GM20000 (cell line): ENCODE measurements around the gene CREBBP.

Experiments used
- DNase-seq: peaks from one replicate; pipeline ENCODE4 v3.0.0; 2012; ENCODE audit warnings: low spot score
- CTCF ChIP-seq: IDR thresholded peaks from 2 replicates; pipeline ENCODE4 v1.5.1; 2012; ENCODE audit warnings: mild to moderate bottlenecking, control low read depth; ENCODE audit errors: extremely low read depth, missing control alignments

Gene CREBBP

GRCh38 chr16:3776316-3776715 is 104.2 kb downstream of the CREBBP start:
- no peak for TF ChIP-seq CTCF
- no peak for DNase-seq

GRCh38 chr16:3774819-3775218 is 105.7 kb downstream of the CREBBP start:
- TF ChIP-seq CTCF: no peak
- no peak for DNase-seq

- no peak for TF ChIP-seq CTCF
- no peak for DNase-seq
Measured at GRCh38 chr16:3774156-3774767, 106.3 kb downstream of the CREBBP start.

GRCh38 chr16:3773663-3774062 is 106.8 kb downstream of the CREBBP start:
- DNase-seq: no peak
- no peak for TF ChIP-seq CTCF

GRCh38 chr16:3771513-3771912 is 109.0 kb downstream of the CREBBP start:
- no peak for TF ChIP-seq CTCF
- no peak for DNase-seq

GRCh38 chr16:3770530-3770929 is 110.0 kb downstream of the CREBBP start:
- no peak for TF ChIP-seq CTCF
- DNase-seq: no peak

GRCh38 chr16:3769942-3770341 is 110.6 kb downstream of the CREBBP start:
- no peak for TF ChIP-seq CTCF

More at GRCh38 chr16:3769942-3770341, 110.6 kb downstream of the CREBBP start:
- DNase-seq: no peak
